ENCODE data around the gene ADGRV1.

GRCh38 chr5:91123291-91123690 lies 564.7 kb downstream of the ADGRV1 start:
- TF ChIP-seq YY1 (IDR thresholded peaks at IDR 0.05; ENCODE audit: insufficient read depth, insufficient read length): no peak
- TF ChIP-seq SUZ12 (IDR thresholded peaks at IDR 0.05; ENCODE audit: extremely low read depth, insufficient read depth, insufficient read length): no peak
